AG09319 (cell line): ENCODE data around the gene MYL6B.

Experiments
- DNase-seq: peaks from one replicate; pipeline ENCODE4 v3.0.0-alpha.2; 2010; ENCODE audit warnings: low read depth; ENCODE audit errors: extremely low read depth
- TF ChIP-seq, protein P1 (sequence below): IDR thresholded peaks from 2 replicates; pipeline ENCODE4 v1.5.1; 2011; ENCODE audit warnings: low read depth, mild to moderate bottlenecking, inconsistent platforms, low read length, moderate library complexity

The MYL6B gene

DNA sequence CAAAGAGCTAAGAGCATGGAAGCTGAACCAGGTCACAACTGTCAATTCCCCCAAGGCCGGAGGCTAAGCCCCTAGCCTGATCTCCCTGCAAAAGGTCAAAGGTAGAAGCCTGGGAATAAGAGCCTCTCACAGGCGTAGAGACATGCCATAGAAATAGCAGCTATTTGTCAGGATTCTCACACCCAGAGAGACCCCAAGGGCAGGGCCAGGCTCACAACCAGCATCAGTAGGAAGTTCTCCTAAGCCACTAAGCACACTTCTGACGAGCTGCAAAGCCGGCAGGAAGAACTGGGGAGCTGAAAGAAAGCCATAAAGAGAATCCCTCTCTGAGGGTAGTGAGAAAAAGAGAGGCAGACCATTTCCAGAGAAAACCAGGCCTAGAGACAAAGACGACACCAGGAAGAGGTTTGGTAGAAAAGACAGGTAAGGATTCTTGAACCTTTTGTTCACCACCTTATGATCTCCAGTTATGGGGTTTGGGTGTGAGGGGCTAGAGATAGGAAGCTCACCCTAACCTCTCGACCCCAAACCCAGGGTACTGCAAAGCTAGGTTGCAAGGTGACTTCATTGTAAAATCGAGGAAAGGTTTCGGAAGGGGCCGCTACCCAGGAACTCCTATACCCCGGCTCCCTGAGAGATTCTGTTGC lies 35.9 kb downstream of the MYL6B start:
- TF ChIP-seq, protein P1, sequence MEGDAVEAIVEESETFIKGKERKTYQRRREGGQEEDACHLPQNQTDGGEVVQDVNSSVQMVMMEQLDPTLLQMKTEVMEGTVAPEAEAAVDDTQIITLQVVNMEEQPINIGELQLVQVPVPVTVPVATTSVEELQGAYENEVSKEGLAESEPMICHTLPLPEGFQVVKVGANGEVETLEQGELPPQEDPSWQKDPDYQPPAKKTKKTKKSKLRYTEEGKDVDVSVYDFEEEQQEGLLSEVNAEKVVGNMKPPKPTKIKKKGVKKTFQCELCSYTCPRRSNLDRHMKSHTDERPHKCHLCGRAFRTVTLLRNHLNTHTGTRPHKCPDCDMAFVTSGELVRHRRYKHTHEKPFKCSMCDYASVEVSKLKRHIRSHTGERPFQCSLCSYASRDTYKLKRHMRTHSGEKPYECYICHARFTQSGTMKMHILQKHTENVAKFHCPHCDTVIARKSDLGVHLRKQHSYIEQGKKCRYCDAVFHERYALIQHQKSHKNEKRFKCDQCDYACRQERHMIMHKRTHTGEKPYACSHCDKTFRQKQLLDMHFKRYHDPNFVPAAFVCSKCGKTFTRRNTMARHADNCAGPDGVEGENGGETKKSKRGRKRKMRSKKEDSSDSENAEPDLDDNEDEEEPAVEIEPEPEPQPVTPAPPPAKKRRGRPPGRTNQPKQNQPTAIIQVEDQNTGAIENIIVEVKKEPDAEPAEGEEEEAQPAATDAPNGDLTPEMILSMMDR, result no peak
- no peak for DNase-seq

DNA sequence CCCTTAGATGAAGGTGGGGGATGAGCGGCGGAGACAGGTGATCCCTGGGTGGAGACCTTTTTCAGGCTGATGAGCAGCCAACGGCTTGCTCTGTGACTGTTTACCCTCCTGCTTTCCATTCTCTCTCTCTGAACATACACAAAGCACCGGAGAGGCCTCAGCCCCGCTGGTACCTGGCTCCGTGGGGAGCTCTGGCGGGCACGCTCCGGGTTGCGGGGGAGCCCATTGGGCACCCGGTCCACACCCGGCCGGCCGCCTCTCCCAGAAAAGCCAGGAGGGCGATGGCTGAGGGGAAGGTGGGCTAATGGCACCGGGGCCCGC lies 36.4 kb downstream of the MYL6B start:
- TF ChIP-seq, protein P1, result no peak
- DNase-seq, result no peak

DNA sequence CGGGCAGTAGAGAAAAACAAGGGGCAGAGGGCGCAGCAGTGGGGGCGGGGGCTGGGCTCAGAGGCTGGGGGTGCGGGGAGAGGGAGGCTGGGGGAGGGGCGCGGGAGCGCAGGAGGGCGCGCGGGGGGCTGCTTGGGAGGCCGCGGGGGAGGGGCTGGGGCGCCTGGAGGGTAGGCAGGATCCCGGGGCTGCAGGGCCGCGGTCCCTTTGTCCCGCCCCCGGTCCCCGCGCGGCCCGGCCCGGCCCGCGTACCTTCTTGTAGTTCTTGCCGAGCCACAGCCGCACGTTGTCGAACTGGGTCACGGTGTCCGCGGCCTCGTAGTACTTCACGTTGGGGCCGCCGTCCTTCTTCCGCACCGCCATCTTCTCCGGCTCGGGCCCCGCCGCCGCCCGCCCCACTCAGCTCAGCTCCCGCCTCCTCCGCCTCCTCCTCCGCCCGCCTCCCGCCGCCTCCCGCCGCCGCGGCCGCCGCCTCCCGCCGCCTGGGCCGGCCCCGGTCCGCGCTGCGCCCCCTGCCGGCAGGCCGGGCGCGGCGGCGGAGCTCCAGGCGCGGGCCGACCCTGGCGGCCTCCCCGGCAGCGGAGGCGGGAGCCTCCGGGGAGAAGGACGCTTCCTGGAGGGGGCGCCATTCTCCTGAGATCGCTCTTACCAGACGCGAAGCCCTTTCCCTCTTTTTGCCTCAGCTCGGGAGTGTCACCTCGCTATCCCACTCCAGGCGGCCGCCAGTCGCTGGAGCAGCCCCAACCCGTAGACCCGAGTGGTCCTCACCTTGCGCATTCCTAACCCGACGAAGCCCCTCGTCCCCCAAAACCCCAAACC lies 36.9 kb downstream of the MYL6B start, which contains the start of gene SMARCC2:
Gene SMARCC2, minus strand, starts transcription at position 385 of the 819 bp plus-strand sequence. Its CDS starts 22 bp downstream, at position 363.
- TF ChIP-seq, protein P1, result peak; percentile 51
- DNase-seq, result peak; percentile 67

DNA sequence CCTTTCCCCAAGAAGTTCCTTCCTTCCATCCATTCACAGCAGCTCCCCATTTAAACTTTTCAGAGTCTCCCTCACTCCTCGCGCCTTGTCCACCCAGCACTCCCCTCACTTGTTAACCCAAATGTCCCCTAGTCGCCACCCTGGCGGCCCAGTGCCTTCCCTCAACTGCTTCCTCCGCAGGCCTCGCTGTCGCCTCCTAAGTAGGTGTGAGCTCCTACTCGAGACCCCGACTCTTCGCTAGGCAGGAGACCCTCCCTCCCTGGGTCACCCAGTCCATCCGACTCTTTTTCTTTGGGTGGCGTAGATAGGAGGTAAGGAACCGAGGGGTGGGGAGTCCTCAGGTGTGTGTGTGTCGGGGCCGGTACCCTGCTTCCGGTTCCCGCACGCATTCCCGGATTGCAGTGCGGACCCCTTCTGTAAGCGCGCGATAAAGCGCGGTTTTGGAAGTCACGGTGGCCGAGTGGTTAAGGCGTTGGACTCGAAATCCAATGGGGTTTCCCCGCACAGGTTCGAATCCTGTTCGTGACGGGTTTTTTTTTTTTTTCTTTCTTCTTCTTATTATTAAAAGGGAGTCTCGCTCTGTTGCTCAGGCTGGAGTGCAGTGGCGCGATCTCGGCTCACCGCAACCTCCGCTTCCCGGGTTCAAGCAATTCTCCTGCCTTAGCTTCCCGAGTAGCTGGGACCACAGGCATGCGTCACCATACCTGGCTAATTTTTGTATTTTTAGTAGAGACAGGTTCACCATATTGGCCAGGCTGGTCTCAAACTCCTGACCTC lies 37.7 kb downstream of the MYL6B start:
- DNase-seq, result peak; percentile 69
- TF ChIP-seq, protein P1, result no peak

DNA sequence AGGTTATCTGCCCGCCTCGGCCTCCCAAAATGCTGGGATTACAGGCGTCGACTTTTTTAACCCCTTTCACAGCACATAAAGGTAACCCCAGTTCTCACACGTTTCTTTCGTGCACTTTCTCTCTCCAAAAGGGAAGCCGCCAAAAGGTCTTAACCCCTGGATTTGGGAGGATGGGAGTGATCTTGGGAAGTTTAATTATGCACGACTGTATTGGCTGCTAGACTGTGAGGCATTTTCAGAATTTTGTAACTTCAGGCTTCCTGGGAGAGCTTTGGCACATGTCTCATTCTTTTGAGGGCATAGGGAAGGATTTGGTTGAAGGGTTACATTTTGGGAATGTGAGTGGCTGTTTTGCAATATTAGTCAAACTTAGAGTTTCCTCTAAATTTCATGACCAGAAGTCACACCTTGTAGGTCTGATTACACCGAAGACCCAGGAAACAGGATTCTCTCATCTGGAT lies 38.3 kb downstream of the MYL6B start:
- TF ChIP-seq, protein P1, result no peak
- no peak for DNase-seq

DNA sequence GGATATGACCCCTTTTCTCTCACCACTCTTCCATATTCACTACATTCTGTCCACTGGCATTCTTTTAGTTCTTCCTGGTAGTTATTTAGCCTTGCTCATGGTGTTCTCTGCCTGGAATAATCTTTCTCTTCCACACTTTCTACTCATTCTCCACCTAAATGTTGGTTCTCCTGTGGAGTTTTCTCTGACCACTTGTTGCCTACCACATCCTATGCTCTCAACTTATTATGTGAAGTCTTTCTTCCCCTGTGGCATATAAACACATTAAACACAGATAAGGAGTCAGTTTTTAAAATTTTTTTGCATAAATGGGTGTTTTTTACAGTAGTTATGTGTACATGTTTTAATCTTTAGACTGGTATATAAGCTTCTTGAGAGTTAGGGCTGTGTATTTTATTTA lies 40.2 kb downstream of the MYL6B start:
- no peak for DNase-seq
- TF ChIP-seq, protein P1, result no peak

DNA sequence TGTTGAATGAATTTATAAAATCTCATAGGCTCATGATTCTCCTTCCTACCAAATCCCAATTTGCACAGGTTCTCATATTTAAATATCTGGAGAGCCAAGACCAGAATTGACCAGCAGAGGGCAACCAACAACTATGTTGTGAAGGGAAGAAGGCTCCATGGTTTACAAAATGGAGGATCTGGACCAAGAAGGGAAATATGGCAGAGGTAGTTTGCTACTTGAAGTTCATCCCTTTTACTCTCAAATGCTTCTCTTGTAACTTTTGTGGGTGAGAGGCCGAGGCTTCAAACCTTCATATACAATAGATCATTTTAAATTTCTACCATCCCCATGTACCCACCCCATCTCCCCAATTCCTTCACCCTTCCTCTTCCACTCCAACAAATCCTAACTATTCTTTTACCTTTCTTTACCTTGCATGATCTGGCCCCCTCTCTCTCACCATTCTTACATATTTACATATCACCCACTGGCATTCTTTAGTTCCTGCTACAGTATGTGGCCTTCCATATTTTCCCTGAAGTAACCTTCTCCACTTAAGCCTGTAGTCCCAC lies 40.7 kb downstream of the MYL6B start:
- DNase-seq, result peak; percentile 67
- TF ChIP-seq, protein P1, result peak; percentile 78

DNA sequence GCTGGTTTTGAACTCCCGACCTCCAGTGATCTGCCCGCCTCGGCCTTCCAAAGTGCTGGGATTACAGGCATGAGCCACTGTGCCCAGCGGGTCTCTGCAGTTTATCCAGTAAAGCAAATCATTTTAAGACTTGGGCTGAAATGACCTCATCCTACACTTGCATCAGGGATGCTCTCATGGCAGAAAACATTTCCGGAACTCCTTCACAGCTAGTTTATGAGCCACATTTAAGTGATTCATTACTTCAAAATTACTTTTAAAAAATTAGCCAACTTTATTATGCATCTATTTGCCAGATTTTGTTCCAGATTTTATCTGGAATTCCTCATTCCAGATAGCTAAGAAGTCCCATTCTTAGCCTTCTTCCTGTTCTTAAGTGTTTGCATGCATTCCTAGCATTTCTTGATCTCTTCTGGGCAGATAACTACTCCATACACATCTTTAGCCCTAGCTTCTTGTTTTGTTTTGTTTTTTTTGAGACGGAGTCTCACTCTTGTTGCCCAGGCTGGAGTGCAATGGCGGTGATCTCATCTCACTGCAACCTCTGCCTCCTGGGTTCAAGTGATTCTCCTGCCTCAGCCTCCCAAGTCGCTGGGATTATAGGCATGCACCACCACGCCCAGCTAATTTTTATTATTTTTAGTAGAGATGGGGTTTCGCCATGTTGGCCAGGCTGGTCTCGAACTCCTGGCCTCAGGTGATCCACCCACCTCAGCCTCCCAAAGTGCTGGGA lies 44.6 kb downstream of the MYL6B start:
- peak; percentile 63 for DNase-seq
